ENCODE data around the gene EIF2S2.
"Not testable (repeated sequence)": the region's sequence is repeated elsewhere in the genome, so short reads cannot be mapped to it uniquely, and the experiment has no call there.

Gene EIF2S2, protein sequence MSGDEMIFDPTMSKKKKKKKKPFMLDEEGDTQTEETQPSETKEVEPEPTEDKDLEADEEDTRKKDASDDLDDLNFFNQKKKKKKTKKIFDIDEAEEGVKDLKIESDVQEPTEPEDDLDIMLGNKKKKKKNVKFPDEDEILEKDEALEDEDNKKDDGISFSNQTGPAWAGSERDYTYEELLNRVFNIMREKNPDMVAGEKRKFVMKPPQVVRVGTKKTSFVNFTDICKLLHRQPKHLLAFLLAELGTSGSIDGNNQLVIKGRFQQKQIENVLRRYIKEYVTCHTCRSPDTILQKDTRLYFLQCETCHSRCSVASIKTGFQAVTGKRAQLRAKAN

GRCh38 chr20:34111702-34112599 is at the start of gene EIF2S2:
Gene EIF2S2 (minus strand): TSS chr20:34112243. CDS start chr20:34112110, 133 bp downstream.
- peak; percentile 99 for DNase-seq

GRCh38 chr20:34157697-34158096 is 45.7 kb upstream of the EIF2S2 start:
- not testable (repeated sequence) for DNase-seq

DNA sequence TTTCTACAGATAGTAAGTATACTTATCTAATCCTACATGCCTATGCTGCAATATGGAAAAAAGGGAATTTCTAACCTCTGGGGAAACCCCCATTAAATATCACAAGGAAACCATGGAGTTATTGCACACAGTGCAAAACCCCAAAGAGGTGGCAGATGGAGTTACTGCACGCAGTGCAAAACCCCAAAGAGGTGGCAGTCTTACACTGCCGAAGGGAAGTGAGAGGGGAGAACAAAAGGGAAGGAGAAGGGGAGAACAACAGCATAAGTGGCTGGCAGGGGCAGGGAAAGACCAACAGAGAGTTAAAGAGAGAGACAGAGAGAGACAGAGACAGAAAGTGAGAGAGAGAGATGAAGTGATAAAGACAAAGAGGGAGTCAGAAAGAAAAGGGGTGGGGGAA is 43.8 kb upstream of the EIF2S2 start:
- no peak for DNase-seq

GRCh38 chr20:34153169-34153568 is 41.1 kb upstream of the EIF2S2 start:
- not testable (repeated sequence) for DNase-seq

GRCh38 chr20:34152073-34152472 is 40.0 kb upstream of the EIF2S2 start:
- not testable (repeated sequence) for DNase-seq

DNA sequence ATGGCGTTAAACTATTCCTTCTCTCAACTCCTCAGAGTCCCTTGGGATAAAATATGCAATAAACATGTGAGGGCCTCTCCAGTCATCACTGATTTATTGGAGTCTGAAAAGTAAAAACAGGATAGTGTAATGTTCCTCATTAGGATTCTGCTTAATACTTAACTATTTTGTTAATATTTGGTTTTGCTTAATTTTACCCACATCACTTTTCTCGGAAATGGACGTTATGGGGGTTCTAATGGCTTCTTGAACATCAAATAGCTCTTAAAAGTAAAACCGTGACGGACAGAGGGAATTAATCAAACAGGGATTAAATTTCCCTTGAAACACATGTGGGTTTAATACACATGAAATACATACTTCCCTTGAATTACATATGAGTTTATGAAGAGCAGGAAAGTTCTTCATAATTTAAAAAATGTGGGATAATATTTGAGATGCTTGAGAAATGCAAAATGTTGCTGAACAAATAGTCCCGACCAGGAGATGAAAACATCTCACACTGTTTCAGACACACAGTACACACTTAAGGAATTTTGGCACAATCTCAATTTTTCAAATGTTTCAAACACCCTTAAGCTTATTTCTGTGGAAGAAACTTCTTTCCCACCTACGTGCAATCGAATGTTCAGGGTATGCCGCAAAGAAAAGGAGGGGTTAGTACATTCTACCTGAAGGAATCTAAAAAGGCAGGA is 38.4 kb upstream of the EIF2S2 start:
- DNase-seq = no peak

DNA sequence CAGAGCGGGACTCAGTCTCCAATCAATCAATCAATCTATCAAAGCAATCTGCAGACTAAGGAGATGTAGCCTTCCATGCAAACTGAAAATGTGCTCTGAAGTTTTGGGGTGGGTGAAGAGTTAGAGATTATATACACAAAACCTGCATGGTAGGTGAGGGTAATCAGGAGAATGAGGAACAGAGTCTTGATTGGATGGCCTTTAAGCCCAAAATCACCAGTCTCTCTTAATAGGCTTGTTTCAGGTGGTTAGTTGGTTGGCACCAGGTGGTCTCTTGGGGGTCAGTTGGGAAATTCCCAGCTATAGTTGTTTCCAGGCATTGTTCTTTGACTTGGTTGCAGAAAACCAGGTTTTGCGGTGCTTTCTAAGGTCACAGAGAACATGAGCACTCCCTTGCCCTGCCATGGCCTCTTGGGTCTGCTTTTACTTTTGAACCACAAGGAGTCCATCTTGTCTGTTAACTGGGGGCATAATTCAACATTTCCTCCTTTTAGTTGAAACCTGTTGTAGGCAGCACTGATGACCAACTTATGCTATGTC is 33.3 kb upstream of the EIF2S2 start:
- no peak for DNase-seq

DNA sequence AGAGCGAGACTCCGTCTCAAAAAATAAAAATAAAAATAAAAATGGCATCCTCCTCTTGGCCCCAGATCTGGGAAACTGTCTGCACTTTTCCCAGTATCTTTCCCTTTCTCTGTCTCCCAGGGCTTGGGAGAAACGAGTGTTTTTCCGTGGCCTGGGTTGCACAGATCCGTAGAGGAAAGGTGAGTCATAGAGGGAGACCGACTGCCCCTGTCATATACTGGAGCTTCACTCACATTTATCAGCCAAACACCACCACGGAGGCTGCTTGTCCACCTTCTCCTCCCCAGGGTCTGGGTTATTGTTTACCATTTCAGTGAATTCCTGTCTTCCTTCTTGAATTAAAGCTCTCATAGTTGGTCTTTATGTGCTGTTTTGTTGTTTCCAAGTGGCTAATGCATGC is 31.9 kb upstream of the EIF2S2 start:
- DNase-seq = no peak

DNA sequence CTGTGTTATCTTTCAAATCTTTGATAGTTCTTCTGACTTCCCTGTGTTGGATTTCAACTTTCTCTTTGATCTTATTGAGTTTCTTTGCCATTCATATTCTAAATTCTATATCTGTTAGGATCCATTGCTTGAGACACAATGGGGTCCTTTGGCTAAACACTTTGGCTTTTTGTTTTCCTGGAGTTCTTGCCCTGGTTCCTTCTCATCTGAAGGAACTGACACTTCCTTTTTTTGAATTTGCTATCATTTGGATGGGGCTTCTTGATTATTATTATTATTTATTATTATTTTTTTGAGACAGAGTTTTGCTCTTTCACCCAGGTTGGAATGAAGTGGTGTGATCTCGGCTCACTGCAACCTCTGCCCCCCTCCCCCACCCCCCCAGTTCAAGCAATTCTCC is 30.1 kb upstream of the EIF2S2 start:
- DNase-seq = no peak

GRCh38 chr20:34141293-34141692 is 29.2 kb upstream of the EIF2S2 start:
- no peak for DNase-seq

GRCh38 chr20:34135525-34136275 is 23.7 kb upstream of the EIF2S2 start:
- peak; percentile 80 for DNase-seq

- DNase-seq = not testable (repeated sequence)
Measured at GRCh38 chr20:34133365-34133860, 21.4 kb upstream of the EIF2S2 start.

DNA sequence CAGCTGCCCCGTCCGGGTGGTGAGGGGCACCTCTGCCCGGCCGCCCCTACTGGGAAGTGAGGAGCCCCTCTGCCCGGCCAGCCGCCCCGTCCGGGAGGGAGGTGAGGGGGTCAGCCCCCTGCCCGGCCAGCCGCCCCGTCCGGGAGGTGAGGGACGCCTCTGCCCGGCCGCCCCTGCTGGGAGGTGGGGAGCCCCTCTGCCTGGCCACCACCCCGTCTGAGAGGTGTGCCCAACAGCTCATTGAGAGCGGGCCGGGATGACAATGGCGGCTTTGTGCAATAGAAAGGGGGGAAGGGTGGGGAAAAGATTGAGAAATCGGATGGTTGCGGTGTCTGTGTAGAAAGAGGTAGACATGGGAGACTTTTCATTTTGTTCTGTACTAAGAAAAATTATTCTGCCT is 20.9 kb upstream of the EIF2S2 start:
- not testable (repeated sequence) for DNase-seq

DNA sequence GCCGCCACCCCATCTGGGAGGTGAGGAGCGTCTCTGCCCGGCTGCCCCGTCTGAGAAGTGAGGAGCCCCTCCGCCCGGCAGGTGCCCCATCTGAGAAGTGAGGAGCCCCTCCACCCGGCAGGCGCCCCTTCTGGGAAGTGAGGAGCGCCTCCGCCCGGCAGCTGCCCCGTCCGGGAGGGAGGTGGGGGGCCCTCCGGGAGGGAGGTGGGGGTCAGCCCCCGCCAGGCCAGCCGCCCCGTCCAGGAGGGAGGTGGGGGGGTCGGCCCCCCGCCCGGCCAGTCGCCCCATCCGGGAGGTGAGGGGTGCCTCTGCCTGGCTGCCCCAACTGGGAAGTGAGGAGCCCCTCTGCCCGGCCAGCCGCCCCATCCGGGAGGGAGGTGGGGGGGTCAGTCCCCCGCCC is 20.4 kb upstream of the EIF2S2 start:
- DNase-seq = not testable (repeated sequence)

DNA sequence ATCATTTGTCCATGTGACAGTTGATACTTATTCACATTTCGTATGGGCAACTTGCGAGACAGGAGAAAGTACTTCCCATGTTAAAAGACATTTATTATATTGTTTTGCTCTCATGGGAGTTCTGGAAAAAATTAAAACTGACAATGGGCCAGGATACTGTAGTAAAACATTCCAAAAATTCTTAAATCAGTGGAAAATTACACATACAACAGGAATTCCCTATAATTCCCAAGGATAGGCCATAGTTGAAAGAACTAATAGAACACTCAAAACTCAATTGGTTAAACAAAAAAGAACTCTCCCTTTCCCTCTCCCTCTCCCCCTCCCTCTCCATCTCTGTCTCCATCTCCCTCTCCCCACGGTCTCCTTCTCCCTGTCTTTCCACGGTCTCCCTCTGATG is 19.4 kb upstream of the EIF2S2 start:
- DNase-seq = no peak

GRCh38 chr20:34129518-34130162 is 17.6 kb upstream of the EIF2S2 start:
- peak; percentile 86 for DNase-seq

GRCh38 chr20:34127792-34128191 is 15.7 kb upstream of the EIF2S2 start:
- DNase-seq = peak; percentile 74

GRCh38 chr20:34124469-34125249 is 12.6 kb upstream of the EIF2S2 start:
- DNase-seq = no peak

DNA sequence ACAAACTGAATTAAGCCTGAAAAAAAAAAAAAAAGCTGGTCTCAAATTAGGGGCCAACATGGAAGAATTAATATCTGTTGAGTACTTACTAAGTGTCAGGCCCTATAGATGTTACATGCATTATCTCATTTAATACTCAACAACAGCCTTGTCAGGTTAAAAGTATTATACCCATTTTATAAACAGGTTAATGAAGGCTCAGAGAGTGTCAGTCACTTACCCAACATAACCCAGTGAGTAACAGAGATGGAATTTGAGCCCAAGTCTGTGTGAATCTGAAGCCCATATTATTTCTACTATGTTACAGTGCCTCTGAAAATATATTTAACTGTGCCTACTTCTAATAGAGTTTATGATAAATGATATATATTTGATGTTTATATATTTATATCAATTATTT is 11.3 kb upstream of the EIF2S2 start:
- no peak for DNase-seq

DNA sequence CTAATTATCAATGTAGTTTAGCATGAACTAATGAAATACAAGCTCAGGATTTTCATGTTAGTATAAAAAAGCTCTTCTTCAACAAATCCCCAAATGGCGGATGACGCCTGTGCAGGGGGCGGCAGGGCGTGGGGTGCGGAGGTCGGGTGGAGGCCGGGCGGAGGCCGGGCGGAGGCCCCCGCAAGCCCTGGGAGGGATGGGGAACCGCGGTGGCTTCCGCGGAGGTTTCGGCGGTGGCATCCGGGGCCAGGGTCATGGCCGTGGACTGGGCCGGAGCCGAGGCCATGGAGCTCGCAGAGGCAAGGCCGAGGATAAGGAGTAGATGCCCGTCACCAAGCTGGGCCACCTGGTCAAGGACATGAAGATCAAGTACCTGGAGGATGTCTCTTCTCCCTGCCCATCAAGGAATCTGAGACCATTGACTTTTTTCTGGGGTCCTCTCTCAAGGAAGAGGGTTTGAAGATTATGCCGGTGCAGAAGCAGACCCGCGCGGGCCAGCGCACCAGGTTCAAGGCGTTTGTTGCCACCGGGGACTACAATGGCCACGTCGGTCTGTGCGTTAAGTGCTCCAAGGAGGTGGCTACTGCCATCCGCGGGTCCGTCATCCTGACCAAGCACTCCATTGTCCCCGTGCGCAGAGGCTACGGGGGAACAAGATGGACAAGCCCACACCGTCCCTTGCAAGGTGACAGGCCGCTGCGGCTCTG is 10.4 kb upstream of the EIF2S2 start:
- no peak for DNase-seq
